ENCODE data around the gene FBXO33. TPM values are rescaled to one million over a fixed set of nuclear protein-coding genes. Genes with fewer than 3 reads are reported as not detected.

Gene FBXO33
- polyA plus RNA-seq, 3 donors, result 12.3 to 13.9 (median 13.2) TPM

- DNase-seq (ENCODE audit: low read depth in 3 of 3, low spot score in 2 of 3), result peak; percentile 76 to 87 (median 78)
These were observed 602 bp upstream of the FBXO33 start for GRCh38 chr14:39432619-39433451.

- peak; percentile 14 to 36 (median 21) for DNase-seq (ENCODE audit: low read depth in 3 of 3, low spot score in 2 of 3)
These were observed 636 bp downstream of the FBXO33 start for GRCh38 chr14:39431416-39432178.

- DNase-seq (ENCODE audit: low read depth in 3 of 3, low spot score in 2 of 3), result peak in 1 of 3 donors; percentile 7
These were observed 1.3 kb downstream of the FBXO33 start for GRCh38 chr14:39430762-39431415.

- no peak for DNase-seq (ENCODE audit: low read depth in 3 of 3, low spot score in 2 of 3)
These were observed 4.1 kb downstream of the FBXO33 start for GRCh38 chr14:39428118-39428517.

GRCh38 chr14:39426605-39427004 is 5.6 kb downstream of the FBXO33 start:
- peak in 1 of 3 donors; percentile 6 for DNase-seq (ENCODE audit: low read depth in 3 of 3, low spot score in 2 of 3)

- no peak for DNase-seq (ENCODE audit: low read depth in 3 of 3, low spot score in 2 of 3)
These were observed 6.3 kb downstream of the FBXO33 start for GRCh38 chr14:39425947-39426346.

GRCh38 chr14:39423793-39424192 is 8.4 kb downstream of the FBXO33 start:
- DNase-seq (ENCODE audit: low read depth in 3 of 3, low spot score in 2 of 3), result no peak

GRCh38 chr14:39422243-39422642 is 10.0 kb downstream of the FBXO33 start:
- no peak for DNase-seq (ENCODE audit: low read depth in 3 of 3, low spot score in 2 of 3)

GRCh38 chr14:39419272-39419671 is 13.0 kb downstream of the FBXO33 start:
- no peak for DNase-seq (ENCODE audit: low read depth in 3 of 3, low spot score in 2 of 3)

- DNase-seq (ENCODE audit: low read depth in 3 of 3, low spot score in 2 of 3), result no peak
These were observed 15.2 kb downstream of the FBXO33 start for GRCh38 chr14:39417014-39417413.

GRCh38 chr14:39416072-39416471 is 16.2 kb downstream of the FBXO33 start:
- DNase-seq (ENCODE audit: low read depth in 3 of 3, low spot score in 2 of 3), result no peak

- DNase-seq (ENCODE audit: low read depth in 3 of 3, low spot score in 2 of 3), result no peak
These were observed 25.7 kb downstream of the FBXO33 start for GRCh38 chr14:39406560-39406959.

GRCh38 chr14:39398382-39398781 is 33.9 kb downstream of the FBXO33 start:
- DNase-seq (ENCODE audit: low read depth in 3 of 3, low spot score in 2 of 3), result no peak

- DNase-seq (ENCODE audit: low read depth in 3 of 3, low spot score in 2 of 3), result no peak
These were observed 35.8 kb downstream of the FBXO33 start for GRCh38 chr14:39396448-39396847.

- DNase-seq (ENCODE audit: low read depth in 3 of 3, low spot score in 2 of 3), result no peak
These were observed 36.5 kb downstream of the FBXO33 start for GRCh38 chr14:39395555-39396254.

GRCh38 chr14:39393289-39393688 is 38.9 kb downstream of the FBXO33 start:
- DNase-seq (ENCODE audit: low read depth in 3 of 3, low spot score in 2 of 3), result no peak

- DNase-seq (ENCODE audit: low read depth in 3 of 3, low spot score in 2 of 3), result no peak
These were observed 48.1 kb downstream of the FBXO33 start for GRCh38 chr14:39384177-39384576.

- no peak for DNase-seq (ENCODE audit: low read depth in 3 of 3, low spot score in 2 of 3)
These were observed 48.5 kb downstream of the FBXO33 start for GRCh38 chr14:39383741-39384140.

- no peak for DNase-seq (ENCODE audit: low read depth in 3 of 3, low spot score in 2 of 3)
These were observed 49.1 kb downstream of the FBXO33 start for GRCh38 chr14:39383026-39383660.

- no peak for DNase-seq (ENCODE audit: low read depth in 3 of 3, low spot score in 2 of 3)
These were observed 49.8 kb downstream of the FBXO33 start for GRCh38 chr14:39382463-39382862.
